GM12878 (cell line): ENCODE data around the gene ARPC1A. TPM values are rescaled to one million over a fixed set of nuclear protein-coding genes. Genes with fewer than 3 reads are reported as not detected.

Source experiments
- BCL3 ChIP-seq: IDR thresholded peaks from 2 replicates; pipeline ENCODE4 v1.6.1; 2011; ENCODE audit warnings: borderline replicate concordance, low read depth, mild to moderate bottlenecking, moderate library complexity, low read length; ENCODE audit not compliant: insufficient read depth, poor library complexity, severe bottlenecking
- BHLHE40 ChIP-seq, 2 experiments: fragments of 450-650 bp in 1 of 2; IDR thresholded peaks; 2 replicates each; pipeline ENCODE4 v1.6.1; 2011 to 2017; ENCODE audit warnings: low read depth in 2 of 2, borderline replicate concordance in 1 of 2, improper control_type of control experiment in 1 of 2, low read length in 1 of 2, mild to moderate bottlenecking in 1 of 2
- E4F1 ChIP-seq: fragments of 450-650 bp; IDR thresholded peaks from 2 replicates; pipeline ENCODE4 v1.6.1; 2018; ENCODE audit warnings: borderline replicate concordance, mild to moderate bottlenecking; ENCODE audit not compliant: partially characterized antibody
- EP300 ChIP-seq, 2 experiments: fragments of 150-350 bp in 1 of 2; IDR thresholded peaks; 2 replicates each; pipeline ENCODE4 v1.6.1; 2011 to 2012; ENCODE audit warnings: low read depth in 2 of 2, low read length in 2 of 2, borderline replicate concordance in 1 of 2, improper control_type of control experiment in 1 of 2, inconsistent platforms in 1 of 2; ENCODE audit not compliant: control insufficient read depth in 1 of 2
- HSF1 ChIP-seq: fragments of 150-350 bp; IDR thresholded peaks from 2 replicates; pipeline ENCODE4 v1.6.1; 2014; ENCODE audit warnings: mild to moderate bottlenecking, low read depth, low read length
- JUNB ChIP-seq: IDR thresholded peaks from 2 replicates; pipeline ENCODE4 v1.6.1; 2016; ENCODE audit warnings: antibody characterized with exemption, mild to moderate bottlenecking
- KLF5 ChIP-seq: fragments of 450-650 bp; IDR thresholded peaks from 2 replicates; pipeline ENCODE4 v1.6.1; 2014; ENCODE audit warnings: mild to moderate bottlenecking; ENCODE audit not compliant: partially characterized antibody
- MLLT1 ChIP-seq: fragments of 450-650 bp; IDR thresholded peaks from 2 replicates; pipeline ENCODE4 v1.6.1; 2016; ENCODE audit warnings: mild to moderate bottlenecking
- MXI1 ChIP-seq: fragments of 150-350 bp; IDR thresholded peaks from 2 replicates; pipeline ENCODE4 v1.6.1; 2011; ENCODE audit warnings: low read depth, mild to moderate bottlenecking, inconsistent platforms, low read length, improper control_type of control experiment
- RCOR1 ChIP-seq: conservative IDR thresholded peaks from 2 replicates; pipeline ENCODE4 v1.6.1; 2012; ENCODE audit warnings: low read depth, low read length, improper control_type of control experiment
- RELA ChIP-seq: fragments of 450-650 bp; IDR thresholded peaks from 2 replicates; pipeline ENCODE4 v1.8.0; 2014; ENCODE audit warnings: borderline replicate concordance; ENCODE audit not compliant: partially characterized antibody
- RUNX3 ChIP-seq: IDR thresholded peaks from 2 replicates; pipeline ENCODE4 v1.6.1; 2012; ENCODE audit warnings: low read length, inconsistent platforms
- SIN3A ChIP-seq: IDR thresholded peaks from 2 replicates; pipeline ENCODE4 v1.6.1; 2012; ENCODE audit warnings: low read depth, low read length, improper control_type of control experiment
- SMARCA5 ChIP-seq: fragments of 450-650 bp; IDR thresholded peaks from 2 replicates; pipeline ENCODE4 v1.6.1; 2017; ENCODE audit warnings: mild to moderate bottlenecking
- TARDBP ChIP-seq: IDR thresholded peaks from 2 replicates; pipeline ENCODE4 v1.6.1; 2016; ENCODE audit warnings: borderline replicate concordance
- ZNF687 ChIP-seq: fragments of 450-650 bp; IDR thresholded peaks from 2 replicates; pipeline ENCODE4 v1.6.1; 2017; ENCODE audit warnings: mild to moderate bottlenecking, moderate library complexity
- ZSCAN29 ChIP-seq: fragments of 450-650 bp; IDR thresholded peaks from 2 replicates; pipeline ENCODE4 v1.6.1; 2017; ENCODE audit warnings: mild to moderate bottlenecking, moderate library complexity
- polyA plus RNA-seq, 11 experiments: library from polyadenylated mRNA; depleted of rRNA in 4 of 11; unstranded in 6 of 11; stranded (reverse) in 5 of 11; fragments of >200 nt; fragmentation: Nextera tagmentation in 4 of 11; fragmentation: Illumina TruSeq in 1 of 11; extraction: Ambion mirVana in 4 of 11; extraction: Trizol in 1 of 11; gene quantifications; 1 replicate in 1 of 11; 2 replicates in 10 of 11; pipeline versions ENCODE4 v1.2.1 to v1.2.3, GENCODE V29; 2011 to 2016; ENCODE audit warnings: inconsistent platforms in 2 of 11, missing spikeins in 2 of 11, low read depth in 1 of 11
- total RNA-seq, 4 experiments: library from RNA; depleted of rRNA in 3 of 4; stranded (reverse); fragments of >200 nt in 3 of 4; fragmentation: Illumina TruSeq in 1 of 4; extraction: Trizol in 1 of 4; gene quantifications; 2 replicates each; pipeline versions ENCODE4 v1.2.1 to v1.2.3, GENCODE V29; 2013 to 2021

Gene ARPC1A
- total and polyA plus RNA-seq, 10 of the 15 experiments (the other 5 are each of a cell fraction or from before 2014, with no cell fraction given), result 42.3 to 152 (median 72.1) TPM

GRCh38 chr7:99408379-99409191, 82.9 kb downstream of the ARPC1A start, which contains the start of the genes BUD31 and PDAP1 (continued):
- TF ChIP-seq ZSCAN29, result 0 out of 2 replicates have a peak, but pooled peaks have one; percentile 25
- TF ChIP-seq SMARCA5, result peak; percentile 54; the same call in 1 of the 2 replicates
- peak; percentile 73 for TF ChIP-seq RUNX3
- peak; percentile 87 for TF ChIP-seq RELA
- TF ChIP-seq HSF1, result peak; percentile 5; the same call in 1 of the 2 replicates
- TF ChIP-seq BHLHE40 (IDR thresholded peaks at IDR 0.05; ENCODE audit: borderline replicate concordance in 1 of 2, low read depth in 2 of 2, low read length in 1 of 2), result peak; percentile 40 to 61; a peak in 3 of 4 replicates
- no peak; the same call in 1 of the 2 replicates for TF ChIP-seq SIN3A
- 0 out of 2 replicates have a peak, but pooled peaks have one; percentile 26 for TF ChIP-seq MXI1
- no peak for TF ChIP-seq RCOR1
- peak; percentile 93 for TF ChIP-seq KLF5
- TF ChIP-seq ZNF687, result peak; percentile 20; the same call in 1 of the 2 replicates
- TF ChIP-seq E4F1, result no peak
- peak; percentile 76 for TF ChIP-seq MLLT1
- TF ChIP-seq JUNB, result peak; percentile 17; the same call in 1 of the 2 replicates
- peak in 1 of 2 experiments; percentile 43; a peak in 1 of 4 replicates for TF ChIP-seq EP300 (IDR thresholded peaks at IDR 0.05; ENCODE audit: borderline replicate concordance in 1 of 2, control insufficient read depth in 1 of 2, low read depth in 2 of 2, low read length in 2 of 2)
- no peak for TF ChIP-seq TARDBP
- TF ChIP-seq BCL3, result no peak
